Neural cell (in vitro differentiated cells): ENCODE measurements around the gene STX16. TPM values are rescaled to one million over a fixed set of nuclear protein-coding genes. Genes with fewer than 3 reads are reported as not detected.

Experiments used
- H2AFZ ChIP-seq: fragments of 200-600, 300-800 bp; sonication (generic), shearing (Covaris generic); 2 replicates; pipeline ENCODE4 v1.6.0; 2014; ENCODE audit warnings: low read depth, mild to moderate bottlenecking, antibody characterized with exemption, low read length, moderate library complexity
- H3F3A ChIP-seq: fragments of 200-600 bp; shearing (Covaris generic); 2 replicates; pipeline ENCODE4 v1.6.1; 2016; ENCODE audit warnings: mild to moderate bottlenecking, moderate library complexity, mixed read lengths, antibody characterized with exemption, low read length; ENCODE audit not compliant: insufficient read depth, poor library complexity, severe bottlenecking
- H3K27ac ChIP-seq: fragments of 200-600, 300-800 bp; sonication (generic), shearing (Covaris generic); 2 replicates; pipeline ENCODE4 v1.5.1; 2014; ENCODE audit warnings: mild to moderate bottlenecking, low read length, moderate library complexity
- H3K27me3 ChIP-seq: fragments of 300-800, 200-600 bp; sonication (generic), shearing (Covaris generic); 2 replicates; pipeline ENCODE4 v1.6.0; 2014; ENCODE audit warnings: mild to moderate bottlenecking, low read depth, low read length, moderate library complexity; ENCODE audit not compliant: insufficient read depth
- H3K36me3 ChIP-seq: fragments of 300-800, 200-600 bp; sonication (generic), shearing (Covaris generic); 2 replicates; pipeline ENCODE4 v1.5.1; 2014; ENCODE audit warnings: mild to moderate bottlenecking, antibody characterized with exemption, low read length, moderate library complexity; ENCODE audit not compliant: insufficient read depth
- H3K4me2 ChIP-seq: fragments of 300-800, 200-600 bp; sonication (generic), shearing (Covaris generic); 2 replicates; pipeline ENCODE4 v1.6.0; 2014; ENCODE audit warnings: mild to moderate bottlenecking, low read length
- H3K4me3 ChIP-seq: fragments of 300-800, 200-600 bp; sonication (generic), shearing (Covaris generic); 2 replicates; pipeline ENCODE4 v1.5.1; 2014; ENCODE audit warnings: mild to moderate bottlenecking, low read length, moderate library complexity
- H3K79me2 ChIP-seq: fragments of 200-600 bp; shearing (Covaris generic); replicated peaks from 2 replicates; pipeline ENCODE4 v1.6.0; 2014; ENCODE audit warnings: mild to moderate bottlenecking, low read length, moderate library complexity; ENCODE audit not compliant: insufficient read depth
- H3K9ac ChIP-seq: fragments of 300-800, 200-600 bp; sonication (generic), shearing (Covaris generic); 2 replicates; pipeline ENCODE4 v1.6.1; 2016; ENCODE audit warnings: mild to moderate bottlenecking, low read length, mixed read lengths
- H3K9me2 ChIP-seq: fragments of 200-600 bp; shearing (Covaris generic); 2 replicates; pipeline ENCODE4 v1.6.1; 2016; ENCODE audit warnings: mild to moderate bottlenecking, low read length, mixed read lengths; ENCODE audit not compliant: insufficient read depth
- H3K9me3 ChIP-seq: fragments of 200-600, 300-800 bp; sonication (generic), shearing (Covaris generic); 2 replicates; pipeline ENCODE4 v1.6.1; 2016; ENCODE audit warnings: mild to moderate bottlenecking, mixed run types, low read length, moderate library complexity, mixed read lengths
- H4K20me1 ChIP-seq: fragments of 200-600 bp; shearing (Covaris generic); 2 replicates; pipeline ENCODE4 v1.6.1; 2016; ENCODE audit warnings: mild to moderate bottlenecking, mixed run types; ENCODE audit not compliant: insufficient read depth
- EP300 ChIP-seq: fragments of 450-650 bp; conservative IDR thresholded peaks from 2 replicates; pipeline ENCODE4 v1.6.1; 2014; ENCODE audit warnings: antibody characterized with exemption, mild to moderate bottlenecking, moderate library complexity; ENCODE audit not compliant: poor library complexity, severe bottlenecking
- EZH2 ChIP-seq: fragments of 200-600, 300-800 bp; shearing (Covaris generic), sonication (generic); IDR thresholded peaks from 2 replicates; pipeline ENCODE4 v1.6.1; 2014; ENCODE audit warnings: antibody characterized with exemption, low read length, borderline replicate concordance, mild to moderate bottlenecking; ENCODE audit not compliant: insufficient read depth, poor library complexity, severe bottlenecking
- MXI1 ChIP-seq: fragments of 450-650 bp; conservative IDR thresholded peaks from 2 replicates; pipeline ENCODE4 v1.6.1; 2014; ENCODE audit warnings: antibody characterized with exemption, mild to moderate bottlenecking; ENCODE audit not compliant: poor library complexity, severe bottlenecking
- POLR2AphosphoS5 ChIP-seq: IDR thresholded peaks from 2 replicates; pipeline ENCODE4 v1.6.1; 2012
- RAD21 ChIP-seq: fragments of 450-650 bp; conservative IDR thresholded peaks from 2 replicates; pipeline ENCODE4 v1.6.1; 2014; ENCODE audit warnings: antibody characterized with exemption, mild to moderate bottlenecking, moderate library complexity
- SMC3 ChIP-seq: fragments of 450-650 bp; conservative IDR thresholded peaks from 2 replicates; pipeline ENCODE4 v1.6.1; 2014; ENCODE audit warnings: antibody characterized with exemption, mild to moderate bottlenecking, moderate library complexity; ENCODE audit not compliant: poor library complexity
- TAF1 ChIP-seq: IDR thresholded peaks from 2 replicates; pipeline ENCODE4 v1.6.1; 2012; ENCODE audit warnings: low read depth
- polyA plus RNA-seq: library from polyadenylated mRNA; depleted of rRNA; stranded (reverse); fragments of >200 nt; gene quantifications from 2 replicates; pipeline ENCODE4 v1.2.3, GENCODE V29; 2014
- TF ChIP-seq, protein P1 (sequence below): IDR thresholded peaks from 2 replicates; pipeline ENCODE4 v1.6.1; 2012; ENCODE audit warnings: borderline replicate concordance
- TF ChIP-seq, protein P2 (sequence below): fragments of 450-650 bp; IDR thresholded peaks from 2 replicates; pipeline ENCODE4 v1.5.1; 2014; ENCODE audit warnings: antibody characterized with exemption, mild to moderate bottlenecking, moderate library complexity; ENCODE audit not compliant: poor library complexity, severe bottlenecking

Gene STX16
- polyA plus RNA-seq, 1 donor from 2014 or later = 120 TPM

DNA sequence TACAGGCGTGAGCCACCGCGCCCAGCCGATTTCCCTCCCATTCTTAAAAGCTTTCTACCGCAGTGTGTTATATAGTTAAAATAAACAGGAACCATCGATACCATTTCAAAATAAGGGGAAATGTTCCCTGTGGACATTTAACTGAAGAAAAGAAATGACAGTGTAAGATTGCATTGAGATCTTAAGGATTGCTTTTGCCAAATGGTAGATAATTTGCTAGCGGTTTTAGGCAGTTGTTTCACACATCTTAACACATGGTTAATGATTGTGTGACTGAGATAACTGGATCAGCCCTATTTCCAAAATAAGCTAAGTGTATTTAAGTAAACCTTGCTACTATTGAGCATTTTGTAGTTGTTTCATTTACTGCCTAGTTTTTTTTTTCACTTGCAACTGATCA lies 15.6 kb downstream of the STX16 start:
- H2AFZ ChIP-seq = no peak overlapping the region
- H4K20me1 ChIP-seq = peaks cover 3% of the 10 kb centered on the region
- H3K36me3 ChIP-seq = peaks cover 21% of the 10 kb centered on the region
- H3K9ac ChIP-seq = no peak overlapping the region
- no peaks in the 10 kb centered on the region for H3K27me3 ChIP-seq
- H3K4me2 ChIP-seq = no peak overlapping the region
- no peak overlapping the region for H3K4me3 ChIP-seq
- TF ChIP-seq RAD21 = no peak
- TF ChIP-seq, protein P1, sequence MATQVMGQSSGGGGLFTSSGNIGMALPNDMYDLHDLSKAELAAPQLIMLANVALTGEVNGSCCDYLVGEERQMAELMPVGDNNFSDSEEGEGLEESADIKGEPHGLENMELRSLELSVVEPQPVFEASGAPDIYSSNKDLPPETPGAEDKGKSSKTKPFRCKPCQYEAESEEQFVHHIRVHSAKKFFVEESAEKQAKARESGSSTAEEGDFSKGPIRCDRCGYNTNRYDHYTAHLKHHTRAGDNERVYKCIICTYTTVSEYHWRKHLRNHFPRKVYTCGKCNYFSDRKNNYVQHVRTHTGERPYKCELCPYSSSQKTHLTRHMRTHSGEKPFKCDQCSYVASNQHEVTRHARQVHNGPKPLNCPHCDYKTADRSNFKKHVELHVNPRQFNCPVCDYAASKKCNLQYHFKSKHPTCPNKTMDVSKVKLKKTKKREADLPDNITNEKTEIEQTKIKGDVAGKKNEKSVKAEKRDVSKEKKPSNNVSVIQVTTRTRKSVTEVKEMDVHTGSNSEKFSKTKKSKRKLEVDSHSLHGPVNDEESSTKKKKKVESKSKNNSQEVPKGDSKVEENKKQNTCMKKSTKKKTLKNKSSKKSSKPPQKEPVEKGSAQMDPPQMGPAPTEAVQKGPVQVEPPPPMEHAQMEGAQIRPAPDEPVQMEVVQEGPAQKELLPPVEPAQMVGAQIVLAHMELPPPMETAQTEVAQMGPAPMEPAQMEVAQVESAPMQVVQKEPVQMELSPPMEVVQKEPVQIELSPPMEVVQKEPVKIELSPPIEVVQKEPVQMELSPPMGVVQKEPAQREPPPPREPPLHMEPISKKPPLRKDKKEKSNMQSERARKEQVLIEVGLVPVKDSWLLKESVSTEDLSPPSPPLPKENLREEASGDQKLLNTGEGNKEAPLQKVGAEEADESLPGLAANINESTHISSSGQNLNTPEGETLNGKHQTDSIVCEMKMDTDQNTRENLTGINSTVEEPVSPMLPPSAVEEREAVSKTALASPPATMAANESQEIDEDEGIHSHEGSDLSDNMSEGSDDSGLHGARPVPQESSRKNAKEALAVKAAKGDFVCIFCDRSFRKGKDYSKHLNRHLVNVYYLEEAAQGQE = no peak
- no peak for TF ChIP-seq MXI1
- TF ChIP-seq SMC3 = no peak
- TF ChIP-seq EP300 = no peak
- TF ChIP-seq TAF1 = no peak
- TF ChIP-seq, protein P2, sequence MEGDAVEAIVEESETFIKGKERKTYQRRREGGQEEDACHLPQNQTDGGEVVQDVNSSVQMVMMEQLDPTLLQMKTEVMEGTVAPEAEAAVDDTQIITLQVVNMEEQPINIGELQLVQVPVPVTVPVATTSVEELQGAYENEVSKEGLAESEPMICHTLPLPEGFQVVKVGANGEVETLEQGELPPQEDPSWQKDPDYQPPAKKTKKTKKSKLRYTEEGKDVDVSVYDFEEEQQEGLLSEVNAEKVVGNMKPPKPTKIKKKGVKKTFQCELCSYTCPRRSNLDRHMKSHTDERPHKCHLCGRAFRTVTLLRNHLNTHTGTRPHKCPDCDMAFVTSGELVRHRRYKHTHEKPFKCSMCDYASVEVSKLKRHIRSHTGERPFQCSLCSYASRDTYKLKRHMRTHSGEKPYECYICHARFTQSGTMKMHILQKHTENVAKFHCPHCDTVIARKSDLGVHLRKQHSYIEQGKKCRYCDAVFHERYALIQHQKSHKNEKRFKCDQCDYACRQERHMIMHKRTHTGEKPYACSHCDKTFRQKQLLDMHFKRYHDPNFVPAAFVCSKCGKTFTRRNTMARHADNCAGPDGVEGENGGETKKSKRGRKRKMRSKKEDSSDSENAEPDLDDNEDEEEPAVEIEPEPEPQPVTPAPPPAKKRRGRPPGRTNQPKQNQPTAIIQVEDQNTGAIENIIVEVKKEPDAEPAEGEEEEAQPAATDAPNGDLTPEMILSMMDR = no peak
- TF ChIP-seq EZH2 = no peak
- no peak for TF ChIP-seq POLR2AphosphoS5
- H3F3A ChIP-seq = no peaks in the 10 kb centered on the region
- H3K79me2 ChIP-seq = peaks cover 9% of the 10 kb centered on the region
- no peaks in the 10 kb centered on the region for H3K9me3 ChIP-seq
- no peaks in the 10 kb centered on the region for H3K9me2 ChIP-seq
- no peak overlapping the region for H3K27ac ChIP-seq

DNA sequence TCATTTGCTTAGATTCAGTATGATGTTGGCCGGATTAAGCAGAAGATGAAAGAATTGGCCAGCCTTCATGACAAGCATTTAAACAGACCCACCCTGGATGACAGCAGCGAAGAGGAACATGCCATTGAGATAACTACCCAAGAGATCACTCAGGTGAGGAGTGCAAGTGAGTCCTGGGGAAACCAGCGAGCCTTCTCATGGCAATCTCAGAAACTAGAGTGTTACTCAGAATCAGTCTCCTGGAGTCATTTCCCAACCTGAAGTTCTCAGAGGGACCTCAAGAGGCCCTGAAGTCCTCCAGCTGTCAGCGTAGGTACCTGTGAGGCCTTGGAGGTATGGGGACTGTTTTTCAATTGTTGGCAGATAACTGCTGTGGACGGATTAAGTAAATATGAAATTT lies 16.9 kb downstream of the STX16 start:
- Histone ChIP-seq H3K79me2 (peaks cover 7% of the 10 kb centered on the region), H3K9ac (no peak overlapping the region), H4K20me1 (peaks cover 3% of the 10 kb centered on the region), H3K4me3 (no peak overlapping the region), H3K27me3 (no peaks in the 10 kb centered on the region), H3K27ac (no peak overlapping the region), H3K4me2 (no peak overlapping the region), H3K36me3 (peaks cover 21% of the 10 kb centered on the region), H3K9me3 (no peaks in the 10 kb centered on the region), H3K9me2 (no peaks in the 10 kb centered on the region), H2AFZ (no peak overlapping the region), H3F3A (no peaks in the 10 kb centered on the region)
- TF ChIP-seq, protein P2 = no peak
- TF ChIP-seq POLR2AphosphoS5 = no peak
- no peak for TF ChIP-seq SMC3
- no peak for TF ChIP-seq MXI1
- no peak for TF ChIP-seq EZH2
- TF ChIP-seq, protein P1 = no peak
- TF ChIP-seq TAF1 = no peak
- TF ChIP-seq EP300 = no peak
